Ureter (tissue), 1 donor: Measurements from ENCODE around the gene DNAJC16. TPM values are rescaled to one million over a fixed set of nuclear protein-coding genes. Genes with fewer than 3 reads are reported as not detected.
"Not testable (repeated sequence)": the region's sequence is repeated elsewhere in the genome, so short reads cannot be mapped to it uniquely, and the experiment has no call there.

ENCODE experiments used
- DNase-seq: peaks from one replicate; pipeline ENCODE4 v3.0.0-alpha.2; 2020; ENCODE audit warnings: low spot score
- total RNA-seq: library from RNA; stranded (reverse); gene quantifications from one replicate; pipeline ENCODE4 v1.2.4, GENCODE V29; 2023
- donor health status: DM: yes; HTN: yes; CAD: no.

Gene DNAJC16
- total RNA-seq, 1 donor from 2014 or later, result 43.8 TPM

GRCh38 chr1:15506831-15507230 is 19.8 kb upstream of the DNAJC16 start:
- DNase-seq, result no peak

- DNase-seq, result no peak
Measured at GRCh38 chr1:15507278-15507677, 19.4 kb upstream of the DNAJC16 start.

- DNase-seq, result no peak
Measured at GRCh38 chr1:15508700-15509487, 17.8 kb upstream of the DNAJC16 start.

- no peak for DNase-seq
Measured at GRCh38 chr1:15509586-15509985, 17.1 kb upstream of the DNAJC16 start.

GRCh38 chr1:15510611-15511405 is 15.8 kb upstream of the DNAJC16 start:
- no peak for DNase-seq

- DNase-seq, result no peak
Measured at GRCh38 chr1:15513192-15513591, 13.5 kb upstream of the DNAJC16 start.

- no peak for DNase-seq
Measured at GRCh38 chr1:15513919-15514318, 12.7 kb upstream of the DNAJC16 start.

- DNase-seq, result not testable (repeated sequence)
Measured at GRCh38 chr1:15514557-15514956, 12.1 kb upstream of the DNAJC16 start.

- no peak for DNase-seq
Measured at GRCh38 chr1:15515022-15515663, 11.5 kb upstream of the DNAJC16 start.

- no peak for DNase-seq
Measured at GRCh38 chr1:15519625-15520024, 7.0 kb upstream of the DNAJC16 start.

- DNase-seq, result not testable (repeated sequence)
Measured at GRCh38 chr1:15521206-15521906, 5.3 kb upstream of the DNAJC16 start.

- DNase-seq, result no peak
Measured at GRCh38 chr1:15522551-15522950, 4.1 kb upstream of the DNAJC16 start.

GRCh38 chr1:15523104-15524020 is 3.3 kb upstream of the DNAJC16 start:
- DNase-seq, result no peak

- DNase-seq, result no peak
Measured at GRCh38 chr1:15524021-15524282, 2.7 kb upstream of the DNAJC16 start, which contains the start of gene CASP9. Gene CASP9 (minus strand): TSS chr1:15524215. CDS start chr1:15524200, 15 bp downstream.

- DNase-seq, result peak; percentile 100
Measured at GRCh38 chr1:15524283-15525049, 2.2 kb upstream of the DNAJC16 start.

GRCh38 chr1:15525050-15526020 is 1.3 kb upstream of the DNAJC16 start:
- no peak for DNase-seq

- no peak for DNase-seq
Measured at GRCh38 chr1:15526021-15526489, 593 bp upstream of the DNAJC16 start.

GRCh38 chr1:15531003-15531402 is 4.4 kb downstream of the DNAJC16 start:
- no peak for DNase-seq

GRCh38 chr1:15531682-15532081 is 5.0 kb downstream of the DNAJC16 start:
- DNase-seq, result no peak
